SH-SY5Y (cell line): ENCODE data around the gene RGSL1.

Experiments
- GATA2 ChIP-seq: IDR thresholded peaks from 2 replicates; pipeline ENCODE4 v1.6.1; 2011; ENCODE audit warnings: mild to moderate bottlenecking, low read depth, low read length
- GATA3 ChIP-seq: IDR thresholded peaks from 2 replicates; pipeline ENCODE4 v1.6.1; 2011; ENCODE audit warnings: low read depth, mild to moderate bottlenecking, low read length, moderate library complexity

RGSL1 gene

GRCh38 chr1:182430263-182431068 is 19.5 kb upstream of the RGSL1 start:
- no peak for TF ChIP-seq GATA3
- TF ChIP-seq GATA2 = no peak

- TF ChIP-seq GATA3 (no peak), GATA2 (no peak)
Measured at GRCh38 chr1:182431278-182431677, 18.7 kb upstream of the RGSL1 start.

- TF ChIP-seq GATA3 = no peak
- no peak for TF ChIP-seq GATA2
Measured at GRCh38 chr1:182433580-182433979, 16.4 kb upstream of the RGSL1 start.

- no peak for TF ChIP-seq GATA3
- TF ChIP-seq GATA2 = no peak
Measured at GRCh38 chr1:182438326-182438725, 11.6 kb upstream of the RGSL1 start.

- TF ChIP-seq GATA3 = no peak
Measured at GRCh38 chr1:182441719-182442118, 8.2 kb upstream of the RGSL1 start.

GRCh38 chr1:182442333-182442732 is 7.6 kb upstream of the RGSL1 start:
- TF ChIP-seq GATA2 (no peak), GATA3 (no peak)

- TF ChIP-seq GATA3 (no peak), GATA2 (no peak)
Measured at GRCh38 chr1:182444497-182444896, 5.4 kb upstream of the RGSL1 start.

GRCh38 chr1:182446033-182446669 is 3.8 kb upstream of the RGSL1 start:
- no peak for TF ChIP-seq GATA3

GRCh38 chr1:182447660-182448059 is 2.3 kb upstream of the RGSL1 start:
- TF ChIP-seq GATA3 (no peak), GATA2 (no peak)

GRCh38 chr1:182453631-182454030 is 3.7 kb downstream of the RGSL1 start:
- TF ChIP-seq GATA3 (no peak), GATA2 (no peak)

- TF ChIP-seq GATA2 (no peak), GATA3 (no peak)
Measured at GRCh38 chr1:182457844-182458243, 7.9 kb downstream of the RGSL1 start.

GRCh38 chr1:182459949-182460348 is 10.0 kb downstream of the RGSL1 start:
- no peak for TF ChIP-seq GATA3
- no peak for TF ChIP-seq GATA2

- no peak for TF ChIP-seq GATA3
- no peak for TF ChIP-seq GATA2
Measured at GRCh38 chr1:182460550-182460951, 10.6 kb downstream of the RGSL1 start.

GRCh38 chr1:182473556-182473955 is 23.6 kb downstream of the RGSL1 start:
- TF ChIP-seq GATA2 (no peak), GATA3 (no peak)

- TF ChIP-seq GATA2 (no peak), GATA3 (no peak)
Measured at GRCh38 chr1:182476625-182477024, 26.7 kb downstream of the RGSL1 start.
